GM10847 (cell line): ENCODE data around the gene LEKR1.

Experiments used
- POLR2A ChIP-seq: IDR thresholded peaks from 2 replicates; pipeline ENCODE4 v1.6.1; 2011; ENCODE audit not compliant: insufficient read length; ENCODE audit errors: extremely low read depth

The LEKR1 gene

GRCh38 chr3:156826144-156826895, at the start of gene LEKR1:
Gene LEKR1, plus strand, starts transcription at chr3:156826353. Its CDS starts 2,977 bp downstream, at chr3:156829330.
- TF ChIP-seq POLR2A, result peak; percentile 72

DNA sequence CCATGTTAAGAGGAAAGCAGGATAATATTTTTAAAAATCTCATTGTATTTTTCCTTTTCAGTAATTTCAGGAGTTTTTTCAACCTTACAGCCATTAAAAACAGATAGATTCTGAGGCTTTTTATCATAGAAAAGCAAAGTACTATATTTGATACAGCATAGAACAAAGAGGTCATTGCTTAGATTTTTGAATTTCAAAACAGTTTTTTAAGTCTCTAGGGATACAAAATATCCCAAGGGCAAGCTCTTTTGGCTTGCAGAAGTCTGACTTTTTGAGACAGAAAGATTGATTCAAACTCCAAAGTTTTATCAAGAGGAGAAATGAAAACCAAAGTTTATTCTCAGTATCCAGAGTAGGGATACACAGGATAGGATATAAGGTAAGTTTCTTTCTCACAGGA, 49.3 kb upstream of the LEKR1 start:
- no peak for TF ChIP-seq POLR2A

DNA sequence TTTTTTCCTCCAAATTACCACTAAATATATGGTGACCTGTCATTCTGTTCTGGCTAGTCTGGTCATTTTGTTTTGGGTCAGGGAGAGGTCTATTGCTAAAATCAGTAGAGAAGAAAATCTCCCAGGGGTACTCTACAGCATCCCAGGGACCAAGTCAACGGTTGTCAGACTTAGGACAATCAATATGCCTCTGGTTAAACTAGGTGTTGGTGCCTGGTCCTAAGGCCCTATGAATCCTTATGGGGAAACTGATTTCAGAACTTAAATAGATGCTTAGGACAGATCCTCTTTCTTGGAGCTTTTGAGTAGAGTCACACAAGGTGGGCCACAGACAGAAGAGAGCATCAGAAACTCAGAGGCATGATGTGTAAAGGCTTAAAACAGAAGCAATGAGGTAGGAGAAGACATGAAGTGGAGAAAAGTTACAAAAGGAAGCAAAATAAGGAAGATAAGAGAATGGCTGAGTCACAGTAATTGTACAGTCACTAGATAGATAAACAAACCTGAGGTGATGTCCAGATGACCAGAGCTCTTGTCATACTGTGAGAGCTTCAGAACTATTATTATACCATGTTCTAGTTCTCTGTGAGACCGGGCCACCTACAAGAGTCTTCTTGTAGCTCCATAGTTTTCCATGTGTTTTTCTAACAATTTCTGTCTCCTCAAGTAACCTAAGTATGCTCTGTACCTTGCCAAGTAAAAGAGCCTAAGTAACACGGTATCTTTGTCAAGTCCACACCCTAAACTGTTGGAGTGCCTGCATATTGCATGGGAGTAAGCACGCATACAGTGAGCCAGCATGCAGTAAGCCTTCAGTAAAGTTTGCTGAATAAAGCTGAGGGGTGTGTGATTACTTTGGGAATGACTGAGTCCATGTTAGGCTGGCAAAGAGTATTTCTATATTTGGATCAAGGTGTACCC, 44.6 kb upstream of the LEKR1 start:
- no peak for TF ChIP-seq POLR2A

DNA sequence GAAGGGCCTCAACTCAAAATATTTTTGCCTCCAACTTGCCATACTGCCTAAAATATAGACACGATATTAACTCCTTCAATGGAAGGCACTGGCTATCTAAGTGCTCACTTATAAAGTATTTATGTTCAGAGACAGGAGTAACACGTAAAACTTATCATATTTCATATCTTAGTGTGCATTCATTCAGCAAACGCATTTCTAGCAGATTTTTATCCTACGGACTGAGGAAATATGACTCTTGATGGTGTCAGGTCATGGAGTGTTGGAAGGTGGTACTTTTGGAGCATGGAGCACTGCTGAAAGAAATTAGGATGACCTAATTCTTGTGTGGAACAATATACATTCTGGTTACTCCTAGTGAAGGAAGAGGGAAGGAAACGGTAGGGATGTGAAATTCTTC, 43.8 kb upstream of the LEKR1 start:
- TF ChIP-seq POLR2A, result no peak

GRCh38 chr3:156782921-156783320, 43.2 kb upstream of the LEKR1 start:
- no peak for TF ChIP-seq POLR2A

DNA sequence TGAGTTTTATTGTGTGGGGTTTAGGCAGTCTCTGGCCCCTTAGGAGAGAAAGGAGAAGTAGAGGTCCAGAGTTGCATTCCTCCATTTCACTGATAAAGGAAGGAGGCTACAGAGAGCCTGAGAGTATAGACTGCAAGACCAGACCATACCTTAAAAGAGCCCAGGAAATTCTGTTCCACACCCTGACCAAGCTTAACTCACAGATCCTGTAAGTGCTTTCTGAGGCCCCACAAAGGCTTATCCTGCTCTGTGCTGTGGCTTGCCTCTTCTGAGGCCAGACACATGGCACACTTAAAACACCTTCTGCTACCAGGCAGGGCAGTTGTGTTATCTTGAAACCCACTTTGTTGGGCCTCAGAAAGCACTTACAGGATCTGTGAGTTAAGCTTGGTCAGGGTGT, 39.2 kb upstream of the LEKR1 start:
- TF ChIP-seq POLR2A, result no peak

DNA sequence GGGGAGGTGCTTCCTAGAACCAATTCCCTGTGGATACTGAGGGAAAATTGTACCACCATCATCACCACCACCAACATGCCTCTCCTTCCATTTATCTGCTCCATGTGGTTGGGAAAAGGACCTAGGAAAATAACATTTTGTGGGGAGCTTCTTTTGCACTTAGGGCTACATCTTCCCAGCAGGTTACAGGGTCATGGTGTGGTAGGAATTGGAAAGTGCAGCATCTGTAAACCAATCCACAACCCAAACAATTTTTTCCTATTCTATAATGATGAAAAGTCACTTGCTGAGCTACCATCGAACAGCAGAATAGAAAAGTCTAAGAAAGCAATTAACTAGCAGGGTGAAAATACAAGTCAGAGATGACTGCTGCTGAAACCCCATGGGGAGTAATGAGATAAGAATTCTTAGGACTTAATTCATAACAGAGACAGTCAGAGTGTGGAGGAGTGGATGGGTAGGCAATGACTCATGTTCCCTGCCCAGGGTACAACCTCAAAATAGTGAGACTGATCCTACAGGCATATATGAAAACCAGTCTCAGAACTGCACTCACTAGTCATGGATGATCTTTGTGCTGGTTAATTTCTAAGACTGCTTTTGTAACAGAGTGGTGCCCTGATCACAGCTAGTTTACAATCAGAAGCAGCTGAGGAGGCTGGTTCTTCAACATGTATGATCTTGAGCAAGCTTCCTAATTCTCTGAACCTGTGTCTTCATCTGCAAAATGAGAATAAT, 38.1 kb upstream of the LEKR1 start:
- no peak for TF ChIP-seq POLR2A

- no peak for TF ChIP-seq POLR2A
Measured at GRCh38 chr3:156788846-156789245, 37.3 kb upstream of the LEKR1 start.

DNA sequence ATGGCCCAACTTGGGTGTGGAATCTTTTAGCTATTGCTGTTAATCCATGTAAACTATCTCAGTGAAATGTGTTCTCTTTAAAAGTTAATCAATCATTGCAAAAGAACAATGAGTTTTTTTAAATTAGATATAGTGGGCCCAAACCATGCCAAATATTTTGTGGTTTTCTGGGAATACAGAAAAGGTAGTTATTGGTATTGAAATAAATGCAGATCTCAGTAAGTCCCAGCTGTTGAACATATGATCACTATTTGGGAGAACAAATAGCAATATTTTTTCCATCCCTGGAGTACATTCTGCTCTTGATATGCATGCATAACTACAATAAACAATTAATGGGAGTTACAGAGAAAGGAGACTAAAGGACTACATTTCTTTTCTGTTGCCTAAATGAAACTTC, 36.0 kb upstream of the LEKR1 start:
- no peak for TF ChIP-seq POLR2A

GRCh38 chr3:156792114-156792513, 34.0 kb upstream of the LEKR1 start:
- no peak for TF ChIP-seq POLR2A

- TF ChIP-seq POLR2A, result no peak
Measured at GRCh38 chr3:156792536-156792935, 33.6 kb upstream of the LEKR1 start.

GRCh38 chr3:156792945-156793344, 33.2 kb upstream of the LEKR1 start:
- TF ChIP-seq POLR2A, result no peak

- TF ChIP-seq POLR2A, result no peak
Measured at GRCh38 chr3:156793400-156793799, 32.8 kb upstream of the LEKR1 start.

- TF ChIP-seq POLR2A, result no peak
Measured at GRCh38 chr3:156793851-156794250, 32.3 kb upstream of the LEKR1 start.

DNA sequence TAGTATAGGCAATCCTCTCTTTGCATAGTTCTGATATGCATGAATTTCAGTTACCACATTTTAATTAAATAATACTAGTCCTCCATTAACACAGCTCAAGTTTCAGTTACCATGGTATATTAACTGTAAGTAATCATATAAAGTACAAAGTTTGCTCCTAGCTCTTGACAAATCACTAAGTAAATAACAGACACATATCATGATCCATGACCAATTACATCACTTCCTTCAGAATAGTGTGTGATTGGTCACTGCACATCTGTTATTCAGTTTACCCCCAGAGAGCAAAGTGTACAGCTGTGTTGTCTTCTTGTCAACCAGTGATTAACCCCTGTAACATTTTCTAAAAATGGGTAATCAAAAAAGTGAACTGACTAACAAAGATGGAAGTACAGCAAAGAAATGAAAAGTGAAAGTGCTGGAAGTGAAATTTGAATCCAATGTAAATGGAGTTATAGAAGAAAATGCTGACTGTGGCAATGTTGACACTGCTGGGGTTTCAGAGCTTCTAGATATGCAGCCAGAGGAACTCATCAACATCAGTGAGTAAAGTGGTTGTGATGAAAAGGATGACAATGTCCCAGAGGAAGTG, 30.2 kb upstream of the LEKR1 start:
- TF ChIP-seq POLR2A, result no peak
